GM19324 (cell line): ENCODE results near the gene ZNF574.

Source experiments
- ATAC-seq: cut with Tn5 transposase; IDR thresholded peaks from one replicate; pipeline ENCODE4 v1.9.1; 2021; ENCODE audit warnings: mild to moderate bottlenecking, moderate library complexity; ENCODE audit not compliant: unreplicated experiment, low FRiP score

The ZNF574 gene

GRCh38 chr19:42121036-42121621 is 45.2 kb downstream of the ZNF574 start:
- no peak for ATAC-seq

GRCh38 chr19:42121656-42122069 is 45.7 kb downstream of the ZNF574 start:
- no peak for ATAC-seq

- ATAC-seq: no peak
These were observed 47.0 kb downstream of the ZNF574 start for GRCh38 chr19:42122691-42123607.

GRCh38 chr19:42123765-42124164 is 47.8 kb downstream of the ZNF574 start:
- no peak for ATAC-seq

- no peak for ATAC-seq
These were observed 48.5 kb downstream of the ZNF574 start for GRCh38 chr19:42124386-42124901.

GRCh38 chr19:42125536-42125935 is 49.6 kb downstream of the ZNF574 start:
- ATAC-seq: no peak

- no peak for ATAC-seq
These were observed 50.6 kb downstream of the ZNF574 start for GRCh38 chr19:42126574-42126973.

DNA sequence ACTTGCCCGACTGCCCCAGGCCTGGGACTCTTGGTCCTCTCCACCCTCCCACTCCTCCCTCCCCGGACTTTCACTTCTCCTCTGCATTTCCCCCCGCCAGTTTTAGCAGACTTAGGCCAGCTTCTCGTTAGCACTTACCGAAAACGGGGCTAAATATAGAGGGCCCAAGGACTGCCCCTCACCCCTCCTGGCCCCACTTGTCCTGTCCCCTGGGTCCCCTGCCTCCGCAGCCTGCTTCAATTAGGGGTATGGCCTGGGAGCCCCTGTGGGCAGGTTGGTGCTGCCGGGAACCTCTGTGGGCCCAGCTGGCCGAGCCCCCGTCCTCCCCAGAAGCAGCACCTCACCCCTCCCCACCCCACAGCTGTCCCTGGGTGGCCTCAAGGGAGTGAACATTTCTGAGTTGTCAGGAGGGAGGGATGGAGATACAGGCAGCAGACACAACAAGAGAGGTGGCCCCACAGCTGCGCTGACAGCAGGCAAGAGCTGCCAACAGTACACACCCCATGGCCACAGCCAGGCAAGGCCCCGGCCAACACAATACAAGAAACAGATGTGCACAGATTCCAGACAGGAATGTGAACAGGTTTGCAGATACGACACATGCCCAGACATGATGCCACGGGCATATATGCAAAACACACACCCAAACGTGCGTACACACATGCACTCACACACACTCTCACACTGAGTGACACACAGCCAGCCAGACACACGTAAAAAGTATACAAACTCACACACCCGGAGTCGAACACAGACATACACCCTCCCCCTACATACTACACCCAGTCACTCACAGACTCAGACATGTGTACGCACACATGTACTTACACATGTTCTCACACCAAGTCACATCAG is 53.7 kb downstream of the ZNF574 start:
- peak; percentile 55 for ATAC-seq

- no peak for ATAC-seq
These were observed 54.2 kb downstream of the ZNF574 start for GRCh38 chr19:42130254-42130573.
